Measurements from ENCODE around the gene ROR2. TPM values are rescaled to one million over a fixed set of nuclear protein-coding genes. Genes with fewer than 3 reads are reported as not detected.

ROR2 gene
- total and polyA plus RNA-seq, 4 donors: 2.7 to 32.3 (median 9.2) TPM

GRCh38 chr9:91900797-91901177 is 49.2 kb downstream of the ROR2 start:
- Histone ChIP-seq H3K27ac (ENCODE audit: low read depth in 1 of 2, low read length in 1 of 2) (no peak overlapping the region), H3K4me3 (no peak overlapping the region), H3K36me3 (ENCODE audit: control insufficient read depth in 4 of 4, insufficient read depth in 4 of 4, low read length in 4 of 4) (no peaks in the 10 kb centered on the region), H3K9ac (ENCODE audit: insufficient read depth in 1 of 2, low read length in 2 of 2) (peak overlapping the region in 1 of 2 donors; percentile 26), H3K27me3 (ENCODE audit: control insufficient read depth in 3 of 3, insufficient read depth in 3 of 3, low read length in 2 of 3) (no peaks in the 10 kb centered on the region), H3K9me3 (ENCODE audit: control insufficient read depth in 4 of 4, insufficient read depth in 3 of 4, low read length in 3 of 4) (peaks cover 0 to 2% (median 0%) of the 10 kb centered on the region in 4 donors), H3K4me1 (ENCODE audit: control insufficient read depth in 5 of 5, insufficient read depth in 5 of 5, low read length in 5 of 5) (peaks cover 0 to 94% (median 55%) of the 10 kb centered on the region in 5 donors)
- no peak for ATAC-seq (ENCODE audit: insufficient read depth, low FRiP score)
- DNase-seq: peak; percentile 59 to 74 (median 72)
- TF ChIP-seq CTCF (IDR thresholded peaks at IDR 0.05; ENCODE audit: control extremely low read depth, extremely low read depth): no peak
- WGBS, 2 donors: 34 to 58% methylated on average over 3 of the region's 3 CpGs

- H3K4me3 ChIP-seq: no peak overlapping the region
- H3K27me3 ChIP-seq (ENCODE audit: control insufficient read depth in 3 of 3, insufficient read depth in 3 of 3, low read length in 2 of 3): no peaks in the 10 kb centered on the region
- H3K36me3 ChIP-seq (ENCODE audit: control insufficient read depth in 4 of 4, insufficient read depth in 4 of 4, low read length in 4 of 4): no peaks in the 10 kb centered on the region
- WGBS, 2 donors: 40 to 55% methylated on average over 32 of the region's 32 CpGs
- peaks cover 0 to under 1% (median 0%) of the 10 kb centered on the region in 4 donors for H3K9me3 ChIP-seq (ENCODE audit: control insufficient read depth in 4 of 4, insufficient read depth in 3 of 4, low read length in 3 of 4)
- peaks cover 0 to 91% (median 55%) of the 10 kb centered on the region in 5 donors for H3K4me1 ChIP-seq (ENCODE audit: control insufficient read depth in 5 of 5, insufficient read depth in 5 of 5, low read length in 5 of 5)
- TF ChIP-seq CTCF (IDR thresholded peaks at IDR 0.05; ENCODE audit: control extremely low read depth, extremely low read depth): no peak
- DNase-seq (peak; percentile 69 to 80 (median 77)), ATAC-seq (ENCODE audit: insufficient read depth, low FRiP score) (no peak)
- H3K27ac ChIP-seq (ENCODE audit: low read depth in 1 of 2, low read length in 1 of 2): no peak overlapping the region
- peak overlapping the region in 1 of 2 donors; percentile 26 for H3K9ac ChIP-seq (ENCODE audit: insufficient read depth in 1 of 2, low read length in 2 of 2)
These were observed 49.8 kb downstream of the ROR2 start for GRCh38 chr9:91900055-91900796.

- Histone ChIP-seq H3K27me3 (ENCODE audit: control insufficient read depth in 3 of 3, insufficient read depth in 3 of 3, low read length in 2 of 3) (no peaks in the 10 kb centered on the region), H3K4me3 (no peak overlapping the region), H3K27ac (ENCODE audit: low read depth in 1 of 2, low read length in 1 of 2) (no peak overlapping the region), H3K36me3 (ENCODE audit: control insufficient read depth in 4 of 4, insufficient read depth in 4 of 4, low read length in 4 of 4) (no peaks in the 10 kb centered on the region), H3K9me3 (ENCODE audit: control insufficient read depth in 4 of 4, insufficient read depth in 3 of 4, low read length in 3 of 4) (no peaks in the 10 kb centered on the region), H3K9ac (ENCODE audit: insufficient read depth in 1 of 2, low read length in 2 of 2) (no peak overlapping the region), H3K4me1 (ENCODE audit: control insufficient read depth in 5 of 5, insufficient read depth in 5 of 5, low read length in 5 of 5) (peaks cover 0 to 86% (median 55%) of the 10 kb centered on the region in 5 donors)
- DNase-seq (peak in 1 of 3 donors; percentile 24), ATAC-seq (ENCODE audit: insufficient read depth, low FRiP score) (no peak)
- 81 to 89% methylated on average over 9 of the region's 9 CpGs for whole genome bisulfite sequencing, 2 donors
- TF ChIP-seq CTCF (IDR thresholded peaks at IDR 0.05; ENCODE audit: control extremely low read depth, extremely low read depth): no peak
These were observed 50.4 kb downstream of the ROR2 start for GRCh38 chr9:91899594-91899993.

Data from lung (tissue), 12 donors.